ENCODE data around the gene EFHC1. TPM values are rescaled to one million over a fixed set of nuclear protein-coding genes. Genes with fewer than 3 reads are reported as not detected.

The EFHC1 gene
- total RNA-seq, 1 experiment from 2014 or later: 35.3 TPM

DNA sequence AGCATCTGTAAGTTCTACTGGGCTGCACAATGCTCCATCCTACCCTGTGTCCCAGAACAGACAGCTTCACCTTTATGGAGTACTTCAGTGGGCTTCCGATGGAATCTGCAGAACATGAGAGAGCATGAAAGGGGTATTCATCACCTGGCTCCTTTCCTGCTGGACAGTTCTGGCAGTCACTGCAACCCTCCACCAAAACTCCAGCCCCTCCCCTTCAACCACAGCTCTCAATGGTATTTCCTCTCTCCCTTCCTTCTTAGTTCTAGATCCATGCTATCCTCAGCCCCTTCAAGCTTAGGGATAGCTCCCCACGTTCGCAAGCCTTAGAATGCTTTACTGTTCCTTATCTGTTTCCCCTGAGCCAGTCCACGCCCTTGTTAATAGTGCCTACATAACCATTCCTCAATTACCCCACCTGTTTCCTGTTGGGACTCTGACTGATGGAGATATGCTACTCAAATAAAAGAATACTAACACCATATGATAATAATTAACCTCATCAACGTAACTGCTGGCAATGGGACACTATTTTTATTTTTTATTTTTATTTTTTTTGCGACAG is 130.0 kb downstream of the EFHC1 start:
- no peak for DNase-seq (ENCODE audit: extremely low read depth, low read depth)

DNA sequence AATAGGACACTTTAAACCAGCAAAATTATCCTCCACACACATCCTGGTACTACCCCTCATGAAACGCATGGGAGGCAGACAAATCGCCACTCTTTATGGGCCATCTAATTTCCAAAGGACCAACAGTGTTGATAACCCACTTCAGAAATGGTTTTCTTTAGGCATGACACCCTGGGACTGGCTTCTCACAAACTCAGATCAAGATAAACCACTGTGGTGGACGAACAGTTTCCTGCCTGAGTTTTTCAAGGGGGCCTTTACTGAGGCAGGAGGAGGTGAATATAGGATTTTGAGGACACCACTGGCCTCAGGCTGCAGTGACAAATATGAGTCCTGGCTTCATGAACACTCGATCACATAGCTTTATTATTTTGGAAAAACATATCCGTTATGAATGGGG is 130.7 kb downstream of the EFHC1 start:
- no peak for DNase-seq (ENCODE audit: extremely low read depth, low read depth)

DNA sequence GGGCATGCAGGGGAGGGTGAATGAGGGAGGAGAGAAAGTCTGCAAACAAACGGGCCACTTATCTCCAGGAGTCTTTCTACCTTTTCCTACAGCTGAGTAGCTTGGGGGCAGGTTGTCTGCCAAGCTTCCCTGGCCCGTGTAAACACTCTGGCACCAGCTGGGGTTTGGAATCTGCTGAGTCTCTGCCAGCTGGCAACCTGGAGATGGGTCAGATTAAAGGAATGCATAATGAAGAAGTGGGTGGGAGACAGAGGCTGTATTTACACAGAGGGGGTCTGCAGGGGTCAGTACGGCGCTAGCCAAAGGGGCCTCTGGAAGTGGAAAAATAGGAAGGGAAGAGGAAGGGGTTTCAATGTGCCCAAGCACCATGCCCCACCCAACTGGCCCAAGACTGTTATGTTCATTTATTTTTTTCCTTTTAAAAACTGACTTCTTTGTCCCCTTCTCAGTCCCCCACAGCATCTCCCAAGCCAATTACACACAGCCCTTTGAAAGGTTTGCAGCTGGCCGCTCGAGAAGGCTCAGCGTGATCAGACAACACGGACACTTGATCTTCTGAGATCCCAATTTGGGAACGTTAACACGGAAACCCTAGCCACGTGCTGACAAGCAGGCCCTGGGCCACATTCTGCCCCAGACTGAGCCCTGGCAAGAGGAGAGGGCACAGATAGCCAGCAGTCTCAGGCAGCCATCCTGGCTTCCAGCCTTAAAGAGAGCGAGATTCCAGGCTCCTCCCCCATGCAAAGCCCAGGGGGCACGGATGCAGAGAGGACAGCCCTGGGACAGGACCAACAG is 131.5 kb downstream of the EFHC1 start:
- no peak for DNase-seq (ENCODE audit: extremely low read depth, low read depth)

DNA sequence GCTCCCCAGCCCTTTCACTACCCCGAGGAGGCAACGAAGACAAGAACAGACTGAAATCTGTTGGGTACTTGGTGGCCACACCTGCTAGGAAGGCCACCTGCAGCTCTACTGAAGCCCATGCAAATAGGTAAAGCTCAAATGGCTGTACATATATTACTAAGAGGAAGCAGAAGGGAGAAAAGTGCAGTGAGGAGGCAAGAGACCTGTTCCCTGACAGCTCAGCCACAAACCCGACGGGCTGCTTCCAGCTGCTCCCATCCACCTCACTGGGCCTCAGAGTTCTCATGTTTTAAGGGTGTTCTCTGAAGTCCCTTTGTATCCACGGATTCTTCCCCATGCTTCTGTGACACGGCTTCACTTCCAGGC is 132.1 kb downstream of the EFHC1 start:
- DNase-seq (ENCODE audit: extremely low read depth, low read depth): no peak

DNA sequence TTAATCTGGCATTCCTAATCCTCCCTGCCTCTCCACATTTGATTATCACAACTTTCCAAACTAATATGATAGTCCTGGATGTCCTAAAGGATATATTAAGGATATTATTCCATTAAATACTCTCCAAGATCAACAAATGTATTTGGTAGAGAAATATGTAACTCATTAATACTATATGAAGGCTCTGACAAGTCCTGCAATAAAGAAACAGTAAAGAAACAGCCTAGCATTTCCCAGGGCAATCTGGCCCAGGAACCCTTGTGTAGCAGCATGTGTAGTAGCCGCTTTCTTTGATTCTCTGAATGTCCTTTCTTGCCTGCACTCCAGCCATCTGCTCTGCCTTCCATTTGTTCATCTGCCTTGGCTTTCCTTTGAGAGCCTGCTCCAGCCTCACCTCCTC is 133.0 kb downstream of the EFHC1 start:
- DNase-seq (ENCODE audit: extremely low read depth, low read depth): no peak

DNA sequence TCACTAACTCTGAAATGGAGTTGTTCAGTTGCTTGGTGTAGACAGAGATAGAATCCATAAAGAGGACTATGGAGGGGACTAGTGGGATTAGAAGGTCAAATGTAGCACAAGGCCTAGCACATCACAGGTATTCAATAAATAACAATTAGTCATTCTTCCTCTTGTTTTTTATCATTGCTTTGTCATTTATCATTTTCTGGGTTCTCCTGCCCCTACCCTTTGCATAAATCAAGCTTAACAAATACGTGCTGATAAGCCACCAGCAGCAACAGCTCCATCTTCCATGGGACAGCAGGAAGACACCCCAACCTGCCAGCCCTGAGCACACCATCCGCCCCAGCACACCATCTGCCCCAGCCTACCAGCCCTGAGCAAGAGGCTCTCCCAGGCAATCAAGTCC is 133.6 kb downstream of the EFHC1 start:
- no peak for DNase-seq (ENCODE audit: extremely low read depth, low read depth)

- DNase-seq (ENCODE audit: extremely low read depth, low read depth): no peak
These were observed 134.6 kb downstream of the EFHC1 start for GRCh38 chr6:52554684-52555280.

GRCh38 chr6:52555518-52556233 is 135.5 kb downstream of the EFHC1 start:
- DNase-seq (ENCODE audit: extremely low read depth, low read depth): no peak

DNA sequence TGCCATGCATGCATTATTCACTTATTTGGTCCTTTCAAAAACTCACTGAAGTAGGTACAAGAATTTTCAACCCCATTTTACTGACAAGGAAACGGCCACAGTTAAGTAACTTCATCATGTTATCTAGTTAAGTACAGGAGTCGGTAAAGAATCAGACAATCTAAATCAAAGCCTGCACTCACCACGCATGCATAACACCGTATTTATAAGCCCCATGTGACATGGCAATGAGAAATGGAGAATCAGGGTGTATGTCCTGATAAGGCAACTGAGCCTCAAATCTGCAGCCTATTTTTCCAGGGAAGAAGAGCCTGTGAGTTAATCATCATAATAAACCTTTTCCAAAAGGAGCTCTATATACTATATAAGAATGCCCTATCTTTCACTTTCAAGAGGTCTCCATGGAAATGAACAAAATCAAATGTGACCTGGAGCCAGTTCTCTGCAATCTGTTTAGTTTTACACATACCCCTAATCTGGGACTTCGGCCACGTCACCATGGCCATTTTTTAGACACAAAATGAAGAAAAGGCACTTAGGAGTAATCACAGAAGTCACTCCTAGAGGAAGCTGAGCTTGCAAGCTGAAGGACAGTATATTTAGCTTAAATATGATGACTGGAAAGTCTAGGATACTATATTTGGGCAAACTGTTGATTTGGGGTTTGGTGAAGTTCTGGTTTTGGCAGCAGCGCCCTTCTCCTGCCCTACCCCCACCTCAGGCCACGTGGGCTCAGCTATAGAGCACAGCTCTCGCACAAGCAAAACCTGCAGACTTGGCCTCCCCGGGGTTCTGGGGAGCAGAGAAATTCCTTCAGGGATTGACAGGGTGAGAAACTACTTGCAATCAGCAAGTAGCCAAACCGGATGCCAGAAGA is 137.5 kb downstream of the EFHC1 start:
- no peak for DNase-seq (ENCODE audit: extremely low read depth, low read depth)

GRCh38 chr6:52558266-52559000 is 138.3 kb downstream of the EFHC1 start:
- no peak for DNase-seq (ENCODE audit: extremely low read depth, low read depth)

GRCh38 chr6:52560462-52560861 is 140.3 kb downstream of the EFHC1 start:
- no peak for DNase-seq (ENCODE audit: extremely low read depth, low read depth)

DNA sequence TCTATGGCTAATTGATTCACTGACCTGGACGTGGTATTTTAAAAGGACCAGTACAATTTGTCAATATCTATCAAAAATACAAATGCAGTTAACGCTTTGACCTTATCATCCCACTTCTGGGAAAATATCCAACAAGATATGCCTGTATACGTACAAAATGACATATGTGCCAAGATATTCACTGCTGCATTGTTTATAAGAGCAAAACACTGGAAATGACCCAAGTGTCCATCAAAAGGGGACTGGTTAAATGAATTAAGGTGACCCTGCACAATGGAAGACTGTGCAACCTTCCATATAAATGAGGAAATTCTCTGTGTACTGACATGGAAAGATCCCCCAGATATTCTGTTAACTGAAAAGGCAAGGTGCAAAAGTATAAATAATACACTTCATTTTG is 142.8 kb downstream of the EFHC1 start:
- no peak for DNase-seq (ENCODE audit: extremely low read depth, low read depth)

GRCh38 chr6:52564856-52565255 is 144.7 kb downstream of the EFHC1 start:
- DNase-seq (ENCODE audit: extremely low read depth, low read depth): no peak

DNA sequence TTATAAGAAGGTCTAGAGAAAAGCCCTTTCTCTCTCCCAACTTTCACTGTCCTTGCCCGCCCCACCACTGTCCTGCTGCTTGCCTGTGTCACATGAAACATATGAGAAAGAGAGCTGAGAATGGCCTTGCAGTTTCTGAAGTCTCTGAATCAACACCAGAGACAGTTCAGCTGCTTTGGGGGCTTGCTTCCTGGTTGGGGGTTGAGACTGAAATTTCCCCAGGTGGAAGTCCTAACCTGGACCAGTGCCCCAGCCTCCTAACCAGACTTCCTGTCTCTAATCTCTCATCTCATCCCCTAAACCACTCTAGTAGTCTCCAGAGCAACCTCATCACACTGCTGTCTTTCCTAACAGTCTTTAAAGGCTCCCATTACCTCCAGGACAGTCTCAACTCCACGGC is 146.1 kb downstream of the EFHC1 start:
- DNase-seq (ENCODE audit: extremely low read depth, low read depth): no peak

GRCh38 chr6:52566853-52567279 is 146.7 kb downstream of the EFHC1 start:
- DNase-seq (ENCODE audit: extremely low read depth, low read depth): no peak

DNA sequence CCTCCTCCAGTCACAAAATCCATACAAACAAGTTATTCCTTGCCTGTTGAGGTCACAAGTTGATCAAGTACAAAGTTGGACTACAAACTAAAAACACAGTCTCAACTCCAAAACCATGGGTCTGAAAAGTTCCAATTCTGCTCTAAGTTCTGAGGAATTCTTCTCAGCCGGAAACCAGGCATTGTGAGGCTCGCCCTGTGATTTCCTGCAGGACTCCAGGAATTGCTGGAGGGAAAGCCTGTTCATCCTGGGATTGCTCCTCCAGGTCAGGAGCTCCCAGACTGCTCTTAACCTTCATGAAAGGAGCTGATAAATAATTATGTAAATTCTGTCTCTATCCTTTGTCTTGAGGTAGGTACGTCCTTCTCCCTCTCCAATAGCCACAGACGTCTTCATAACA is 148.2 kb downstream of the EFHC1 start:
- no peak for DNase-seq (ENCODE audit: extremely low read depth, low read depth)

GRCh38 chr6:52570291-52570700 is 150.2 kb downstream of the EFHC1 start:
- DNase-seq (ENCODE audit: extremely low read depth, low read depth): no peak

- DNase-seq (ENCODE audit: extremely low read depth, low read depth): no peak
These were observed 151.1 kb downstream of the EFHC1 start for GRCh38 chr6:52571099-52571755.

DNA sequence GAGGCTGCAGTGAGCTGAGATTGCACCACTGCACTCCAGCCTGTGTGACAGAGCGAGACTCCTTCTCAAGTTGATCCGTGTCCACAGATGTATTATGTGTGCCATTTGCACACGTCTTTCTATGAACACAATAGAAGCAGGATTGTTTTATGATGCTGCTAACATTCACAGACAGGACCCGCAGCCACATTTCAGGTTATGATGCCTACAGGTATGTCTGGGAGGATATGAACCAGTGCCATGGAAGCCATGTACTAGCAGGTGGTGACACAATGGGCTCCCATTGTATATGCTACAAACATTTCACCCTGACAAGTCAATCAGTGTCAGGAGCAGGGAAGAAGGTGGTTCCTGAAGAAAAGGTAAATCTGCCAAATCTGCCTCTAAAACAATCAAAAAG is 152.4 kb downstream of the EFHC1 start:
- no peak for DNase-seq (ENCODE audit: extremely low read depth, low read depth)
